Jurkat, Clone E6-1 (cell line): ENCODE measurements around the gene EMC10.
A peak's percentile ranks its signal among the peaks of the same experiment; 100 is the strongest.
"Not testable (repeated sequence)": the region's sequence is repeated elsewhere in the genome, so short reads cannot be mapped to it uniquely, and the experiment has no call there.

Experiments used
- DNase-seq: peaks from one replicate; pipeline ENCODE4 v3.0.0-alpha.2; 2011; ENCODE audit warnings: low read depth, low spot score
- H3K4me3 ChIP-seq: 2 replicates; pipeline ENCODE4 v1.5.1; 2011; ENCODE audit warnings: mild to moderate bottlenecking, low read length, control low read depth, moderate library complexity

Gene EMC10

GRCh38 chr19:50528052-50528451, 51.7 kb downstream of the EMC10 start:
- DNase-seq = not testable (repeated sequence)

GRCh38 chr19:50531171-50531612, 54.9 kb downstream of the EMC10 start:
- H3K4me3 ChIP-seq = no peak overlapping the region
- DNase-seq = no peak

More at GRCh38 chr19:50528052-50528451, 51.7 kb downstream of the EMC10 start:
- not testable (repeated sequence) for H3K4me3 ChIP-seq

GRCh38 chr19:50532952-50533351, 56.6 kb downstream of the EMC10 start:
- no peak overlapping the region for H3K4me3 ChIP-seq
- no peak for DNase-seq

- DNase-seq = no peak
- H3K4me3 ChIP-seq = no peak overlapping the region
Measured at GRCh38 chr19:50534478-50534877, 58.2 kb downstream of the EMC10 start.

GRCh38 chr19:50535672-50536187, 59.4 kb downstream of the EMC10 start:
- no peak overlapping the region for H3K4me3 ChIP-seq
- no peak for DNase-seq

- H3K4me3 ChIP-seq = no peak overlapping the region
- no peak for DNase-seq
Measured at GRCh38 chr19:50536662-50537305, 60.5 kb downstream of the EMC10 start.

- DNase-seq = no peak
- H3K4me3 ChIP-seq = no peak overlapping the region
Measured at GRCh38 chr19:50537306-50537685, 61.0 kb downstream of the EMC10 start.

GRCh38 chr19:50537769-50538230, 61.5 kb downstream of the EMC10 start:
- no peak overlapping the region for H3K4me3 ChIP-seq
- DNase-seq = peak; percentile 46
